ENCODE data around the gene PCYT2. TPM values are rescaled to one million over a fixed set of nuclear protein-coding genes. Genes with fewer than 3 reads are reported as not detected.
A peak's percentile ranks its signal among the peaks of the same experiment; 100 is the strongest.

PCYT2 gene
- total and polyA plus RNA-seq, 10 of the 15 experiments (the other 5 are each of a cell fraction or from before 2014, with no cell fraction given), result 0.63 to 72.0 (median 45.0) TPM

DNA sequence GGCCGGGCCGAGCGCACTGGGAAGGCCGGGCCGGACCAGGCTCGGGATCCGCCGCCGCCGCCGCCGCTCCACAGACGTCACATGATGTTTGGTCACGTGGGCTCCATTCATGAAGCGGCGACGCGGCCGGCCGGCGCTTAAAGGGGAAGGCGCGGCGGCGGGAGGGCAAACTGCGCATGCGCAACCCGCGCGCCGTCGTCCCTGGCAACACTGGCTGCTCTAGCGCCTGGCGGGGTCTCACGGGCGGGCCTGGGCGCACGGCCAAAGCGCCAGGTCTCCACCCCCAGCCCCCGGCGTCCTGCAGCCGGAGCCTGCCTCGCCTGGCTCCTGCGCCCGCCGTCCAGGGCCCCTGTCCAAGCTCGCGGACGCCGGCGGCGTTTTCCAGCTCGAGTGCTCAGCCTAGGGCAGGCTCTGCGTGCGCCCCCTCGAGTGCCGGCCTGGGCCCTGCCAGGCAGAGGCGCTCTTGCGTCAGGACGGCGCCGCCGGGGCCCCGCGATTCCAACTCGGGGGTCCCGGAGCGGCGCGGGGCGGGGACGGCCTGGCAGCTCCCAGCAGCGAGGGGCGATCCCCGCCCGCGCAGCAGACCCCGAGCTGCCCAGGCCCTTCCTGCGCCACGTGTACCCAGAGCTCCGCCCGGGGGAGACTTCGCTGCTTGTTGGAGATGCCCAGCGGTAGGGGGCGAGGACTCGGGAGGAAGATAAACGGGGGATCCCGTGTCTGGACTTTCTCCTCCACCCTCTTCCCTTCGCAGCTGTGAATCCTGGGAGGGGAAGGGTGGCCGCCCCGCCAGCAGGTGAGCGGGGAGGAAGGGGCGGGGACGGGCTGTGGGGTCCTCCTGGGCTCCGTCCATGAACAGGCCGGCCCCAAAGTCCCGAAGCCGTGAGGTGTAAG lies 16.7 kb upstream of the PCYT2 start, which contains the start of gene MAFG (continued):
- TF ChIP-seq, protein P1, sequence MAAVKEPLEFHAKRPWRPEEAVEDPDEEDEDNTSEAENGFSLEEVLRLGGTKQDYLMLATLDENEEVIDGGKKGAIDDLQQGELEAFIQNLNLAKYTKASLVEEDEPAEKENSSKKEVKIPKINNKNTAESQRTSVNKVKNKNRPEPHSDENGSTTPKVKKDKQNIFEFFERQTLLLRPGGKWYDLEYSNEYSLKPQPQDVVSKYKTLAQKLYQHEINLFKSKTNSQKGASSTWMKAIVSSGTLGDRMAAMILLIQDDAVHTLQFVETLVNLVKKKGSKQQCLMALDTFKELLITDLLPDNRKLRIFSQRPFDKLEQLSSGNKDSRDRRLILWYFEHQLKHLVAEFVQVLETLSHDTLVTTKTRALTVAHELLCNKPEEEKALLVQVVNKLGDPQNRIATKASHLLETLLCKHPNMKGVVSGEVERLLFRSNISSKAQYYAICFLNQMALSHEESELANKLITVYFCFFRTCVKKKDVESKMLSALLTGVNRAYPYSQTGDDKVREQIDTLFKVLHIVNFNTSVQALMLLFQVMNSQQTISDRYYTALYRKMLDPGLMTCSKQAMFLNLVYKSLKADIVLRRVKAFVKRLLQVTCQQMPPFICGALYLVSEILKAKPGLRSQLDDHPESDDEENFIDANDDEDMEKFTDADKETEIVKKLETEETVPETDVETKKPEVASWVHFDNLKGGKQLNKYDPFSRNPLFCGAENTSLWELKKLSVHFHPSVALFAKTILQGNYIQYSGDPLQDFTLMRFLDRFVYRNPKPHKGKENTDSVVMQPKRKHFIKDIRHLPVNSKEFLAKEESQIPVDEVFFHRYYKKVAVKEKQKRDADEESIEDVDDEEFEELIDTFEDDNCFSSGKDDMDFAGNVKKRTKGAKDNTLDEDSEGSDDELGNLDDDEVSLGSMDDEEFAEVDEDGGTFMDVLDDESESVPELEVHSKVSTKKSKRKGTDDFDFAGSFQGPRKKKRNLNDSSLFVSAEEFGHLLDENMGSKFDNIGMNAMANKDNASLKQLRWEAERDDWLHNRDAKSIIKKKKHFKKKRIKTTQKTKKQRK (IDR thresholded peaks at IDR 0.05; ENCODE audit: low read depth, low read length), result no peak
- TF ChIP-seq HCFC1 (IDR thresholded peaks at IDR 0.05; ENCODE audit: low read length), result peak; percentile 24; the same call in 1 of the 2 replicates
- no peak for TF ChIP-seq HDAC2 (IDR thresholded peaks at IDR 0.05)
- peak; percentile 74 for TF ChIP-seq NRF1 (conservative IDR thresholded peaks at IDR 0.05; ENCODE audit: low read depth, low read length)
- TF ChIP-seq RCOR1 (conservative IDR thresholded peaks at IDR 0.05; ENCODE audit: low read depth, low read length), result no peak
- TF ChIP-seq MTA3 (IDR thresholded peaks at IDR 0.05; ENCODE audit: borderline replicate concordance, low read length), result no peak
- TF ChIP-seq NFIC (IDR thresholded peaks at IDR 0.05; ENCODE audit: low read depth, low read length), result no peak
- TF ChIP-seq RB1 (IDR thresholded peaks at IDR 0.05; ENCODE audit: borderline replicate concordance), result peak; percentile 88; the same call in 1 of the 2 replicates
- no peak for TF ChIP-seq IRF4 (IDR thresholded peaks at IDR 0.05; ENCODE audit: low read depth, low read length)
- no peak for TF ChIP-seq CBX3 (IDR thresholded peaks at IDR 0.05; ENCODE audit: borderline replicate concordance, low read depth)
- no peak for TF ChIP-seq FOXK2 (IDR thresholded peaks at IDR 0.05)
- no peak for TF ChIP-seq HDGF (IDR thresholded peaks at IDR 0.05)
- TF ChIP-seq IKZF2 (IDR thresholded peaks at IDR 0.05), result no peak
- TF ChIP-seq, protein P2, sequence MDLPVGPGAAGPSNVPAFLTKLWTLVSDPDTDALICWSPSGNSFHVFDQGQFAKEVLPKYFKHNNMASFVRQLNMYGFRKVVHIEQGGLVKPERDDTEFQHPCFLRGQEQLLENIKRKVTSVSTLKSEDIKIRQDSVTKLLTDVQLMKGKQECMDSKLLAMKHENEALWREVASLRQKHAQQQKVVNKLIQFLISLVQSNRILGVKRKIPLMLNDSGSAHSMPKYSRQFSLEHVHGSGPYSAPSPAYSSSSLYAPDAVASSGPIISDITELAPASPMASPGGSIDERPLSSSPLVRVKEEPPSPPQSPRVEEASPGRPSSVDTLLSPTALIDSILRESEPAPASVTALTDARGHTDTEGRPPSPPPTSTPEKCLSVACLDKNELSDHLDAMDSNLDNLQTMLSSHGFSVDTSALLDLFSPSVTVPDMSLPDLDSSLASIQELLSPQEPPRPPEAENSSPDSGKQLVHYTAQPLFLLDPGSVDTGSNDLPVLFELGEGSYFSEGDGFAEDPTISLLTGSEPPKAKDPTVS (IDR thresholded peaks at IDR 0.05; ENCODE audit: low read depth, low read length), result no peak
- TF ChIP-seq SMC3 (IDR thresholded peaks at IDR 0.05; ENCODE audit: borderline replicate concordance, low read length), result peak; percentile 14; the same call in 1 of the 2 replicates
- no peak for TF ChIP-seq ETV6 (conservative IDR thresholded peaks at IDR 0.05 in 1 of 2, IDR thresholded peaks at IDR 0.05 in 1 of 2; ENCODE audit: borderline replicate concordance in 1 of 2, low read depth in 1 of 2)
- peak; percentile 69 for TF ChIP-seq MXI1 (IDR thresholded peaks at IDR 0.05; ENCODE audit: low read depth, low read length)
- no peak for TF ChIP-seq POLR2A (IDR thresholded peaks at IDR 0.05; ENCODE audit: low read depth, low read length)
- no peak for TF ChIP-seq SREBF1 (IDR thresholded peaks at IDR 0.05; ENCODE audit: low read length)
- no peak for TF ChIP-seq CEBPB (IDR thresholded peaks at IDR 0.05; ENCODE audit: borderline replicate concordance in 1 of 2, low read depth in 2 of 2, low read length in 2 of 2)
- no peak for TF ChIP-seq ZSCAN29 (IDR thresholded peaks at IDR 0.05)
- no peak for TF ChIP-seq ZNF274 (IDR thresholded peaks at IDR 0.05; ENCODE audit: insufficient read depth, insufficient read length)
- peak; percentile 80 for TF ChIP-seq KLF5 (IDR thresholded peaks at IDR 0.05; ENCODE audit: partially characterized antibody)
- no peak for TF ChIP-seq EED (IDR thresholded peaks at IDR 0.05; ENCODE audit: low read depth)

All from GM12878 (cell line).